ENCODE measurements around the gene ERG28.

DNA sequence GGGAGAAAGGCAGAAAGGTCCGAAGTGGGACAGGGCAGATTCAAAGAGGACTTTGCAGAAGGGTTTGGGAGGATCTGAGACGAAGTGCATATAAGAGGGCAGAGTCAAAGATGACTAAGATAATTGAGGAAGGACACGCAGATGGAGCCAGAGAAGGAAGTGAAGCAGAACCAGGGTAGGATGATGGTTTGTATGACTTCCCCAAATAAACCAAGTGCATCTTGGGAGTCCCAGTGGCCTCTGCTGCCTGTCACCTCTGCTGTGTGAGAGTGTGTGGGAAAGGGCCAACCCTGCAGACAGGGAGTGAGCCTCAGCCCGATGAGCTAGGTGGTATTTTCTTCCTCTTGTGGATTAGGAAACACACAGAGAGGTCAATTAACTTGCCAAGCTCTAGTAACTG, 45.5 kb downstream of the ERG28 start:
- TF ChIP-seq POLR2AphosphoS5 (IDR thresholded peaks at IDR 0.05), result no peak
- TF ChIP-seq, protein P1, sequence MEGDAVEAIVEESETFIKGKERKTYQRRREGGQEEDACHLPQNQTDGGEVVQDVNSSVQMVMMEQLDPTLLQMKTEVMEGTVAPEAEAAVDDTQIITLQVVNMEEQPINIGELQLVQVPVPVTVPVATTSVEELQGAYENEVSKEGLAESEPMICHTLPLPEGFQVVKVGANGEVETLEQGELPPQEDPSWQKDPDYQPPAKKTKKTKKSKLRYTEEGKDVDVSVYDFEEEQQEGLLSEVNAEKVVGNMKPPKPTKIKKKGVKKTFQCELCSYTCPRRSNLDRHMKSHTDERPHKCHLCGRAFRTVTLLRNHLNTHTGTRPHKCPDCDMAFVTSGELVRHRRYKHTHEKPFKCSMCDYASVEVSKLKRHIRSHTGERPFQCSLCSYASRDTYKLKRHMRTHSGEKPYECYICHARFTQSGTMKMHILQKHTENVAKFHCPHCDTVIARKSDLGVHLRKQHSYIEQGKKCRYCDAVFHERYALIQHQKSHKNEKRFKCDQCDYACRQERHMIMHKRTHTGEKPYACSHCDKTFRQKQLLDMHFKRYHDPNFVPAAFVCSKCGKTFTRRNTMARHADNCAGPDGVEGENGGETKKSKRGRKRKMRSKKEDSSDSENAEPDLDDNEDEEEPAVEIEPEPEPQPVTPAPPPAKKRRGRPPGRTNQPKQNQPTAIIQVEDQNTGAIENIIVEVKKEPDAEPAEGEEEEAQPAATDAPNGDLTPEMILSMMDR (IDR thresholded peaks at IDR 0.05), result no peak
